HG03280 (cell line): ENCODE data around the gene INS.

Experiments
- ATAC-seq: cut with Tn5 transposase; IDR thresholded peaks from one replicate; pipeline ENCODE4 v1.9.1; 2021; ENCODE audit warnings: mild to moderate bottlenecking, moderate library complexity; ENCODE audit not compliant: unreplicated experiment

The INS gene

GRCh38 chr11:2149864-2150847 is 10.9 kb downstream of the INS start:
- no peak for ATAC-seq

GRCh38 chr11:2149460-2149859 is 11.5 kb downstream of the INS start:
- ATAC-seq = no peak

DNA sequence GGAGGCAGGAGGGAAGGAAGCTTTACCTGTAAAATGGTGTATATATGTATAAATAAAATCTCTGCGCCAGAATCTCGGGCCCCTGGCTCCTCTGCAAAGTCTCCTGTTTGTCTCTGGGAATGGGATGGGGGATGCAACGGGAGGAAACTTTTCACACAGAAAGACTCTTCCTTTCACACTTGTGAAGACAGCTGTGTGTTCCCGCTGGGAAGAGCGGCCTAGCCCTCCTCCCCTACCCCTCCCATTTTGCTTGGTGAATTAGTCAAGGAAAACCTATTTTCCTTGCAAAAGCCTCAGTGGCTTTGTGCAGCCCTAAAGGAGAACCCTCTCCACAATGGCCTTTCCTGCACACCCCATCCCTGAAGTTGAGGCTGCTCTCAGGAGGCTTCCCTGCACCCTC is 12.4 kb downstream of the INS start:
- no peak for ATAC-seq

DNA sequence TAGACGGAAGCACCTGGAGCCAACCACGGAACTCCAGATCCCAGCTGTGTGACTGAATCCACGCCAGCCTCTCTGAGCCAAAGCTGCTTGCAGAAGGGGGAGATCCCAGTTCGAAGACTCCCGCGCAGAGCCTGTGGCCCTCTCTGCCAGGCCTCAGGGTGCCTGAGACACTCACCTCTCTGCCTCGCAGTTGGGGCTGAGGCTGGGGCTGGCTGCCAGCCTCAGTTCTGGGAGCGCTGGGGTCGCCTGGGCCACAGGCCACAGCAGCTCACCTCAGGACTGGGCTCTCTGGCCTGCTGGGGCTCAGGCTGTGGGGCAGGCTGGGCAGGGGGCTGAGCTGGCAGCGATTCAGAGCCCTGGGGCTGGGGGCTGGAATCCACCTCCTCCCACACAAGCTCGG is 13.6 kb downstream of the INS start:
- no peak for ATAC-seq

DNA sequence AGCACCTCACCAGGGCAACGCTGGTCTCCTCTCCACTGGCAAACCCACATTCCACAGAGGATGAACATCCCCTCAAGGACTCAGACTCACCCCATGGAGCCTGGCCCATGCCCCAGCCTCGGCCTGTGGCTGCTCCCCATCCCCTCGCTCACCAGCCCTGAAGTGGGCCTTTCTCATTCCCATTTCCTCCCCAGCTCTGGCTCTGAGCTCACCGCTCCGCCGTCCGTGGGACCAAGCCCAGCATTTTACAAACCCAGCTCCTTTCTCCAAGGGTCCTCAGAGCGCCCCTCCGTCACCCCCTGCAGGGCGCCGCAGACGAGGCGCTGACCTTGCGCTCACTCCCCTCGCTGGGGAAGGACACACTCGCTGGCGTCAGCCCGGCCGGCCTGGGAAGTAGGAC is 15.0 kb downstream of the INS start:
- no peak for ATAC-seq

DNA sequence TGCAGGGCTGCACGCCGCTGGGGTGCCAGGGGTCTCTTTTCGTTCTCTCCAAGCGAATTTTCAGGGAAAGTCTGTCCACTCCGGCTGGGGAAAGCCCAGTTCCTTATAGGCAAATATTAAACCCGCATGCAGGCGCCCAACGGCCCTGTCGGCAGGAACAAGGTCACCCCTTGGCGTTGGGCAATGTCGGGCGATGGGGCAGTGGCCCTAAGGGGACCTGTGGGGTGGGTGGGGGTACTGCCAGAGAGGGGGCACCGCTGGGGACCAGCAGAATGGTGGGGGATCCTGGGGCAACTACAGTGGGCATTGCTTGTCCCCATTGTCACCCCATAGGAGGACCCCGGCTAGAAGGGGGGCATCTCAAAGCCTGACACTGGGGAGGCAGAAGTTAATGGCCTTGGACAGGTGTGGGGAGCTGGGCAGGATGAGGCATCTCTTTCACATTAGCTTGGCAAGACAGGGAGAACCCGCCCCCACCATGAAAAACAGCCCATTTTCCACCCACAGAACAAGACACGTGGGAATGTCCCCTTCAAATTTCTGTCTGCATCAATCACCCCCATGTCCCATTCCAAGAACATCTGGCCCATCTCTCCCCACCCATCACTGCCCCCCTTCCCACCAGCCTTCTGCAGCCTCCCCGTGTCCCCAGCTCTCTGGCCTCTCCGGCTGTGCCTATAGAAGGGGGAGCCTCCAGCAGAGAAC is 16.3 kb downstream of the INS start:
- ATAC-seq = no peak

DNA sequence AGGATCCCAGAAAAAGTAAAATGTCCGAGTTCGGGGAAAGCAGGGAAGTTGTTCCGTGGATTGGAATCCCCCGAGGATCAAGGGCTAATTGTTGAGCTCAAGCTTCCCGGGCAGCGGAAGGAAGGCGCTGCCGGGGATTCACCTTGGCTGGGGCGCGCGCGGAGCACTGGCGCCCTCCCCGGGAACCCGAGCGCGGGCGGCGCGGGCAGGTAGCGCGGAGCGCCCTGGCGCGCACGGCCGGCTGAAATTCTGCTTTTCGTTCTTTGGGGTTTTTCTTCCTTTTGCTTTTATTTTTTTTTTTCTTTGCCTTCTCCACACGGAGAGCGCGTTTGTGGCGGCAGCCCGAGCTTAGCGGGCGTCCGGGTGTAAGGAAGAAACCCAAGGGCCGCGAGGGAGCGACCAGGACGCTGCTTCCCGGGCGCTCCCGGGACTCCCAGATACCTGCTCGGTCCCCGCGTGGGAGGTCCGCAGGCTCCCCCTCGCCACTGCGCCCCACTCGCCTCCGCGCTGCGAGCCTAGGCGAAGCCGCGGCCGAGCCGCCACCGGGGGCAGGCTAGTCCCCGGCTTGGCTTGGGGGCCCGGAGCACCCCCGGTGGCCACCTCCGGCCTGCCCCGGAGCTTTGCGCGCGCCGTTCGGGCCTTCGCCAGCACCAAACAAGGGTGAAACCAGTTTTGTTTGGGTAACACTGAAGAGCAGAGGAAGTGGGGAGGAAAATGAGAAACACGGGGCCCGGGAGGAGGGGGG is 17.0 kb downstream of the INS start:
- no peak for ATAC-seq

- no peak for ATAC-seq
Observed at GRCh38 chr11:2143477-2143798, 17.6 kb downstream of the INS start.

DNA sequence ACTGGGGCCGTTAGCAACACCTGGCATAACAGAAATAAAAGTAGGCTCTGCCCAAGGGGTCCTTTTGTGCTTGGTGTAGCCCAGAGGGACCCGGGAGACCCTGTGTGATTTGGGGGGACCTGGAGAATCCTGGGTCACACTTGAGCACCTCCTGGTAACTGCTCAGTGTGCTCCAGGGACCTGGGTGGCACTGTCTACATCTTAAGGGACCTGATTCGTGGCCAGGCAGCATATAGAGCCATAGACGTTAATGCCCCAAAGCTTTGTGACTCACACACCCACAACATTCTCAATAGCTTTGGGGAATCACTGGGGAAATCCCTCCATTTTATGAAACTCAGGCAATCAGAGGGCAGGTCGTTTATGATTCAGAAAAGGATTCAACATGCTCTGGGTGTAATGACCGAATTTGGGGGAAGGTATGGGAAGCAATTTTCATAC is 18.2 kb downstream of the INS start:
- ATAC-seq = no peak

DNA sequence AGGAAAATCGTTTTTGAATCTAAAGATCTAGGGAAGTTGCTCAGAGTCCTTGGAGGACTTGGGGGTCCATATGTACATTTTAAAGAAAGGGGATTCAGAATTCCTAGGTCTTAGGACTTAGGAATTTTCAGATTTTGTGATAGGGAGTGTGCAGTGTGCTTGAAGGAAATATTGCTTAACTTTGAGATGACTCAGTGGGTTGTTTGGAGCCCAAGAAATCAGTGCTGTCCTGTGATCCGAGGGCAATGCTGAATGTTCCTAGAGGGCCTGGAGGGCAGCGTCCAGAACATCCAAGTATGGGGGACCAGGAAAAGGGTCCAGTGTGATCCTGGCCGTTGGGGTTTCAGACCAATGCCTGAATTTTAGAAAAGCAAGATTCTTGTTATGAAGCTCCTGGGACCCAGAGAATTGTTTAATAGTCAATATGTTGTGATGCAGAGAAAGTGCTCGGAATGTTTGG is 18.7 kb downstream of the INS start:
- ATAC-seq = no peak

- no peak for ATAC-seq
Observed at GRCh38 chr11:2140411-2141400, 20.3 kb downstream of the INS start.

DNA sequence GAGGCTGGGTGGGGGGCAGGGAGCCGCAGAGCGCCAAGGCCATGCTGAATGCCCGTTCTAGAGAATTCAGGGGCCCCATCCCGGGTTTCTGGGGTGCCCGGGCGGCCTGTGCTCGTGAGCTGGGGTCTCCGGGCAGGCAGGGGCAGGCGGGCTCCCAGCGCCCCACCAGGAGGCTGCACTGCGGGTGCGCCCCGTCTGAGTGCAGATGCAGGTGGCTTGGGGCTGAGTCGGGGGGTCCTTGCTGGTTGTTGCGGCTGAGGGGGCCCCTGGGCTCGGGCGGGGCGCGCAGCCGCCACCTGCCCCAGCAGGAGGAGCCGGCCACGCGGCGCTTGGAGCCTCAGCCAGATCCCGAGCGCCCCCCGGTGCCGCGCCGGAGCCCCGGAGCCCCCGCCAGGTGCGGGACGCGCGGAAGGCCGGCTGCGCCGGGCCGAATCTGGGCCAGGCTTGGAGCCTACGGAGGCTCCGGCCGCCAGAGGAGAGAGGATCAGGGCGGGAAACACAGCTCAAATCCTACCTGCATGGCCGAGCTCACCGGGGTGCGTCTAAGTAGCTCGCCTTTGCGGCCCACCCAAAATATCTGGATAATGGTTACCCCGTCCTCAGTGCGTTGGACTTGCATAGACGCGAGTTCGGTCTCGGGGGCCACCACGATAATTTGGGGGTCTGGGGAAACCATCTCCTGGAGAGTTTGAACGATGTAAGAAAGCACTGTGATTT is 21.2 kb downstream of the INS start:
- ATAC-seq = no peak

- no peak for ATAC-seq
Observed at GRCh38 chr11:2139123-2139521, 21.9 kb downstream of the INS start, which contains the start of gene IGF2. Gene IGF2 (minus strand): TSS chr11:2139389. CDS start chr11:2135523, 3,866 bp downstream.

DNA sequence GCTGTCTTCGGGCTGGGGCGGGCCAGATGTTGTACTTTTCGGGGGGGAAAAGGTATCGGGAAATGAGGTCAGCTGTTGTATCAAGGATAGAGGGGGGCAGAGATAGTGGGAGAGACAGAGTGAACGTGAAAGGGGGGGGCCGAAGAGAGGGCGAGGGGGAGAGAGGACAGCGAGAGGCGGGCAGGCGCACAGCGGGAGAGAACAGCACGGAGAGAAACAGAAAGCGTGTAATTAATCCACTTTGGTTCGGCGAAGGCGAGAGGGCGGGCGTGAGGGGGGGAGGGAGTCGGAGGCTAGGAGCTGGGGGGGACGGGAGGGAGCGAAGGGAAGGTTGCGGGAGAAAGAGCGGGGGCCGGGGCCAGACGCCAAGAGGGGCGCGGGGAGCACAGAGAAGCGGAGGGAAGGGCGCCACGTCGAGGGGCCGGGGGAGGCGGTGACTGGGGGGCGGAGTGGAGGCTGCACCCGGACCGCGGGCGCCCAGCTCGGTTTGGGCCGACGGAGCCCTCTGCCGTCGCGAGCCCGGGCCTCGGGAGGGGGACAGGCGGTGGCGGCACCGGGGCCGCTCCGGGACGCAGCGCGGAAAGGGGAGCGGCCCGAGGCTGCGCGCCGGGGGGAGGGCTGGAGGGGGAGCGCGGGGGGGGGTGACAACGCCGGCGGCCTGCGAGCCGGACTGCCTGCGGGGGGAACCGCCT is 22.4 kb downstream of the INS start:
- ATAC-seq = no peak

GRCh38 chr11:2138068-2138430 is 23.0 kb downstream of the INS start:
- no peak for ATAC-seq

- ATAC-seq = no peak
Observed at GRCh38 chr11:2137202-2138067, 23.6 kb downstream of the INS start.

DNA sequence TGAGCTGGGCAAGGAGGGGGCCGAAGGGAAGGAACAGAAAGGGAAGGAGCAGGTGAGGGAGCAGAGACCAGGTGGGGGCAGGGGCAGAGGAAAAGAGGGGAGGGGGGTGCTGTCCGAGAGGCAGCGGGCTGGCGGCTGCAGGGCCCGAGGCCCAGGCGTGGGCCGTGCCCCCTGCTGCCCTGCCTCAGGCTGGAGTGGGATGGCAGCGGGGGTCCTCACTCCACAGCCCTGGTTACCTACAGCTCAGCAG is 24.1 kb downstream of the INS start:
- ATAC-seq = no peak

DNA sequence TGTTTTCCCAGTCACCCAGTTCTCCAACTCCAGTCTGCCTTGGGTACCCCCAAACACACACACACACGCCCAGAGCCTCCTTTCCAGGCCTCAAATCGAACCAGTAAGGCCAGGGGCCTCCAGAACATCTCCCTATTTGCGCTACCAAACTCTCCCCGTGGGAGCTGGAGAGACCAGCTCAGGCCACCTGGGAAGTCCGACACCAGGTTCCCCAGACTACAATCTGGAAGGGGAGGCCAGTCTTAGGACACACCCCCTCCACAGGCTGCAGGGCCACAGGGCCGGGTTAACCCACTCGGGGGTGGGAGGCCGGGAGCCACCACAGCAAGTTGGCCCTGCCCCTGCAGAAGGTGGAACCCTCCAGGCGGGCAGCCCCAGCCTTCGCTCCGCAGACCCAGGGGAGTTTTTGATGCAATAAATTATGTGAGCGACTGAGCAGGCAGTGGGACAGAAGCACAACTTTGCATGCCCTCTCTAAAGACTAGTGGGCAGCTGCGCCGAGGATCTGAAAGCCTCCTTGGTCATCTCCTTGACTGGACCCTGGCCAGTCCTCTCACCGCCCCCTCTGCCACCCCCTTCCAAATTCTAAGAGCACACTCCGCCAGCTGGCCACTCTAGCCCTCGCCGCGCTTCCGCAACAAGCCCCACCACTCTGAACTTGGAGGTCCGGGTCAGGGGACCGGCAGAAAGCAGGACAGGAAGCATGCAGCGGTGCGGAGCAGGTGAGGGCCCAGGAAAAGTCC is 24.6 kb downstream of the INS start:
- no peak for ATAC-seq
